WTC11 (cell line): Measurements from ENCODE around the gene GNG2. TPM values are rescaled to one million over a fixed set of nuclear protein-coding genes. Genes with fewer than 3 reads are reported as not detected.
A peak's percentile ranks its signal among the peaks of the same experiment; 100 is the strongest.

Source experiments
- ATAC-seq: fragments of 200-7000 bp; cut with Tn5 transposase; 2 replicates; pipeline ENCODE4 v1.10.0; 2021; ENCODE audit warnings: mild to moderate bottlenecking, moderate library complexity
- CTCF ChIA-PET: fragments of 300-600 bp; sonication (Branson Sonifier 250); formaldehyde crosslinking; loops from one replicate; lab custom pipeline; 2021; ENCODE audit warnings: antibody characterized with exemption; lab: Charles Lee
- POLR2A ChIA-PET: fragments of 350-600 bp; sonication (Branson Sonifier 250); formaldehyde crosslinking; loops from one replicate; lab custom pipeline; 2021; ENCODE audit warnings: antibody characterized with exemption; lab: Charles Lee
- DNase-seq: peaks from one replicate; pipeline ENCODE4 v3.0.0; 2021; ENCODE audit warnings: low spot score
- H3K27ac Mint-ChIP-seq: 2 replicates; pipeline ENCODE4 v1.8.0; 2021; ENCODE audit warnings: mixed read lengths
- H3K27me3 Mint-ChIP-seq: 2 replicates; pipeline ENCODE4 v1.8.0; 2021; ENCODE audit warnings: low read depth, mild to moderate bottlenecking, moderate library complexity, mixed read lengths
- H3K36me3 Mint-ChIP-seq: 2 replicates; pipeline ENCODE4 v1.8.0; 2021; ENCODE audit warnings: mixed read lengths
- H3K4me1 Mint-ChIP-seq: 2 replicates; pipeline ENCODE4 v1.8.0; 2022; ENCODE audit warnings: mixed read lengths
- H3K4me3 Mint-ChIP-seq: 2 replicates; pipeline ENCODE4 v1.8.0; 2021; ENCODE audit warnings: mild to moderate bottlenecking, moderate library complexity, mixed read lengths
- H3K9me3 Mint-ChIP-seq: 2 replicates; pipeline ENCODE4 v1.8.0; 2021; ENCODE audit warnings: mixed read lengths
- AFF4 ChIP-seq: sonication (generic); formaldehyde crosslinking; IDR thresholded peaks from 2 replicates; pipeline ENCODE4 v1.8.1; 2023; ENCODE audit warnings: mild to moderate bottlenecking, missing genetic modification reagents, borderline replicate concordance
- CTCF ChIP-seq: fragments of 200-600 bp; IDR thresholded peaks from 2 replicates; pipeline ENCODE4 v1.8.0; 2022; ENCODE audit warnings: antibody characterized with exemption
- E2F5 ChIP-seq: sonication (generic); formaldehyde crosslinking; IDR thresholded peaks from 2 replicates; pipeline ENCODE4 v1.8.1; 2022; ENCODE audit warnings: mild to moderate bottlenecking, moderate library complexity, missing genetic modification reagents
- EMX1 ChIP-seq: fragments of 250-450 bp; sonication (Bioruptor Pico); IDR thresholded peaks from 2 replicates; pipeline ENCODE4 v1.8.0; 2021; ENCODE audit warnings: mild to moderate bottlenecking
- JAZF1 ChIP-seq: fragments of 250-450 bp; sonication (Bioruptor Pico); IDR thresholded peaks from 2 replicates; pipeline ENCODE4 v1.9.0; 2021; ENCODE audit warnings: moderate library complexity, mild to moderate bottlenecking, inconsistent platforms
- JUN ChIP-seq: sonication (generic); formaldehyde crosslinking; IDR thresholded peaks from 2 replicates; pipeline ENCODE4 v1.8.0; 2023; ENCODE audit warnings: mild to moderate bottlenecking, missing genetic modification reagents
- NR1H2 ChIP-seq: sonication (generic); formaldehyde crosslinking; IDR thresholded peaks from 2 replicates; pipeline ENCODE4 v1.9.0; 2021; ENCODE audit warnings: mild to moderate bottlenecking, moderate library complexity, missing genetic modification reagents
- NR2C2 ChIP-seq: sonication (generic); formaldehyde crosslinking; IDR thresholded peaks from 2 replicates; pipeline ENCODE4 v1.8.0; 2022; ENCODE audit warnings: mild to moderate bottlenecking, missing genetic modification reagents
- NR3C1 ChIP-seq: sonication (generic); formaldehyde crosslinking; conservative IDR thresholded peaks from 2 replicates; pipeline ENCODE4 v1.8.1; 2023; ENCODE audit warnings: low read depth, mild to moderate bottlenecking, missing genetic modification reagents
- USF2 ChIP-seq: sonication (generic); formaldehyde crosslinking; IDR thresholded peaks from 2 replicates; pipeline ENCODE4 v1.8.1; 2023; ENCODE audit warnings: mild to moderate bottlenecking, missing genetic modification reagents, moderate library complexity
- ZNF219 ChIP-seq: sonication (generic); formaldehyde crosslinking; IDR thresholded peaks from 2 replicates; pipeline ENCODE4 v1.8.0; 2023; ENCODE audit warnings: missing genetic modification reagents, mild to moderate bottlenecking, borderline replicate concordance
- ZNF425 ChIP-seq: fragments of 250-450 bp; sonication (Bioruptor Pico); conservative IDR thresholded peaks from 2 replicates; pipeline ENCODE4 v1.9.0; 2021; ENCODE audit warnings: mild to moderate bottlenecking
- total RNA-seq: library from RNA; stranded (reverse); gene quantifications from 3 replicates; pipeline ENCODE4 v1.2.3, GENCODE V29; 2021

Gene GNG2
- total RNA-seq, 1 experiment from 2014 or later: 10.7 TPM

- H3K4me3 Mint-ChIP-seq: no peak overlapping the region
- H3K27ac Mint-ChIP-seq: no peak overlapping the region
- peaks cover 34% of the 10 kb centered on the region for H3K9me3 Mint-ChIP-seq
- H3K4me1 Mint-ChIP-seq: peaks cover 14% of the 10 kb centered on the region
- no peaks in the 10 kb centered on the region; the same call in none of the 2 replicates for H3K27me3 Mint-ChIP-seq
- POLR2A ChIA-PET: no interaction called here
- ATAC-seq (no peak), DNase-seq (no peak)
- peaks cover 32% of the 10 kb centered on the region for H3K36me3 Mint-ChIP-seq
- CTCF ChIA-PET: no interaction called here
- no peak for TF ChIP-seq E2F5 (CRISPR knock-in tag)
- no peak for TF ChIP-seq JUN (CRISPR knock-in tag)
- TF ChIP-seq CTCF: no peak
- no peak for TF ChIP-seq USF2 (CRISPR knock-in tag)
- TF ChIP-seq EMX1 (CRISPR knock-in tag): no peak
- no peak for TF ChIP-seq AFF4 (CRISPR knock-in tag)
Observed at GRCh38 chr14:51960866-51961265, 100.5 kb downstream of the GNG2 start.

GRCh38 chr14:51962711-51963110, 102.3 kb downstream of the GNG2 start:
- POLR2A ChIA-PET: no interaction called here
- peaks cover 14% of the 10 kb centered on the region for H3K4me1 Mint-ChIP-seq
- H3K27me3 Mint-ChIP-seq: no peaks in the 10 kb centered on the region; the same call in none of the 2 replicates
- H3K4me3 Mint-ChIP-seq: no peak overlapping the region
- peaks cover 27% of the 10 kb centered on the region for H3K9me3 Mint-ChIP-seq
- CTCF ChIA-PET: interaction anchor here (0.8 kb wide), 1 partner anchor 16 kb away, joined by 4 read pairs; no protein-coding TSS in a partner anchor
- peaks cover 25% of the 10 kb centered on the region for H3K36me3 Mint-ChIP-seq
- no peak for TF ChIP-seq NR3C1 (CRISPR knock-in tag)
- TF ChIP-seq NR2C2: no peak
- TF ChIP-seq NR1H2 (CRISPR knock-in tag): no peak
- ATAC-seq (peak; percentile 34; the same call in 1 of the 2 replicates), DNase-seq (no peak)
- H3K27ac Mint-ChIP-seq: no peak overlapping the region

- Mint-ChIP-seq H3K9me3 (peaks cover 21% of the 10 kb centered on the region), H3K4me3 (no peak overlapping the region), H3K4me1 (peaks cover 14% of the 10 kb centered on the region), H3K27ac (no peak overlapping the region), H3K36me3 (peaks cover 20% of the 10 kb centered on the region), H3K27me3 (no peaks in the 10 kb centered on the region; the same call in none of the 2 replicates)
- ChIA-PET CTCF (interaction anchor here (0.8 kb wide), 1 partner anchor 16 kb away, joined by 4 read pairs; no protein-coding TSS in a partner anchor), POLR2A (no interaction called here)
- DNase-seq (no peak), ATAC-seq (no peak)
- TF ChIP-seq ZNF219 (no peak), ZNF425 (CRISPR knock-in tag) (no peak), JUN (CRISPR knock-in tag) (no peak), JAZF1 (CRISPR knock-in tag) (no peak)
Observed at GRCh38 chr14:51963286-51963685, 102.9 kb downstream of the GNG2 start.
